ENCODE measurements around the gene SAMM50.

Gene SAMM50

DNA sequence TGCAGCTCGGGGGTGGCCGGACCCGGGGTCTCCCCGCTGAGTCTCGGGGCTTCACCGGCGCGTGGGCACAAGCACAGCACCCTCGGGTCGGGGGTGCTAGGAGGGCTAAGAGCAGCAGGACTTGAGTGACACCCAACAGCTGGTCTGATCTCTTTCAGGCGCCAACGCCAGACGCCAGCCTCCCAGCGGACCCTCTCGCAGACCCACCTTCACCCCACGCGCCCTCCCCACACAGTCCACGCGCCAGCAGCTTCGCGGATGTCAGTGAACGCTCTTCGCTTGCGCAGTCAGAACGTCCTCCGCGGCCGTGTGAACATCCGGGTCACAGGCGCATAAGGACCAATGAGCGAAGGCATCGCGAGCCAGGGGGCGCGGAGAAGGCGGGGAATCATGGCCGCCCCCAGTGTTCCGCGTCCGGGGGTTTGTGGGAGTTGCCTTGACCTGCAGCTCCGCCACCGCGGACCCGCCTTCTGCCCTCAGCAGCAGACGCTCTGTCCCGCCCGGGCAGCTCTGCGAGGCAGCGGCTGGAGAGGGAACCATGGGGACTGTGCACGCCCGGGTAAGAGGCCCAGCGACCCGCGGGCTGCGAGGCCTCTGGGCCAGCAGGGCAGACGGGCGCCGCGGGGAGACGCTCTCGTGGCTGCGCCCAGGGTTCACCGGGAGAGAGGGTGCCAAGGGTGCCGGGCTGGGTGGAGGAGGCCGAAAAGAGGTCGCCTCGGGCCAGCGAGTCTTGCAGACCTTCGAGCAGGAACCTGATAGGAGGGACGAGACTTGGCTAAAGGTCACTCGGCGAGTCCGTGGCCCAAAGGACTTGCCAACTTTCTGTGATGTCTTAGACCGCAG lies at the start of gene SAMM50:
SAMM50 (plus strand) TSS at position 403 of the 843 bp plus-strand sequence; CDS start at position 539, 136 bp downstream.
- no peak for TF ChIP-seq ZFX (IDR thresholded peaks at IDR 0.05; ENCODE audit: borderline replicate concordance)
- TF ChIP-seq, protein P1, sequence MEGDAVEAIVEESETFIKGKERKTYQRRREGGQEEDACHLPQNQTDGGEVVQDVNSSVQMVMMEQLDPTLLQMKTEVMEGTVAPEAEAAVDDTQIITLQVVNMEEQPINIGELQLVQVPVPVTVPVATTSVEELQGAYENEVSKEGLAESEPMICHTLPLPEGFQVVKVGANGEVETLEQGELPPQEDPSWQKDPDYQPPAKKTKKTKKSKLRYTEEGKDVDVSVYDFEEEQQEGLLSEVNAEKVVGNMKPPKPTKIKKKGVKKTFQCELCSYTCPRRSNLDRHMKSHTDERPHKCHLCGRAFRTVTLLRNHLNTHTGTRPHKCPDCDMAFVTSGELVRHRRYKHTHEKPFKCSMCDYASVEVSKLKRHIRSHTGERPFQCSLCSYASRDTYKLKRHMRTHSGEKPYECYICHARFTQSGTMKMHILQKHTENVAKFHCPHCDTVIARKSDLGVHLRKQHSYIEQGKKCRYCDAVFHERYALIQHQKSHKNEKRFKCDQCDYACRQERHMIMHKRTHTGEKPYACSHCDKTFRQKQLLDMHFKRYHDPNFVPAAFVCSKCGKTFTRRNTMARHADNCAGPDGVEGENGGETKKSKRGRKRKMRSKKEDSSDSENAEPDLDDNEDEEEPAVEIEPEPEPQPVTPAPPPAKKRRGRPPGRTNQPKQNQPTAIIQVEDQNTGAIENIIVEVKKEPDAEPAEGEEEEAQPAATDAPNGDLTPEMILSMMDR (IDR thresholded peaks at IDR 0.05) = 0 out of 2 replicates have a peak, but pooled peaks have one; percentile 14
- peak within 1 kb of the TSS; percentile 91 for H3K27ac ChIP-seq

DNA sequence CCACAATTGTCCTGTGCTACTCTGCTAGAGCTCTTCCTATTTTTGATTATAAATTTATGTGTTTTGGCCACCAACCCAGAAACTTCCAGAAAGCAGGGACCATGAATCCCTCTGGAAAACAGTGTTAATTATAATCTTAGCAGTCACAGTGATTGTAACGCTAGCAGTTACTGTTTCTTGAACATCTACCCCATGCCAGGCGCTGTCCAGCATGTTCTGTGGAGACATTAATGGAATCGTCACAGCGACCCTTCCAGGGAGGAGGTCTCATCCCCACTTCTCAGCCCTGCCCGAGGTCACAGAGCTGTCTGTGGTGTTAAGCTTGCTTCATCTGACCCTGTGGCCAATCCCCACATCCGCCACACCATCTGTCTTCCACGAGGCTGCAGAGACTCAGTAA lies 49.6 kb upstream of the SAMM50 start:
- TF ChIP-seq, protein P1 (IDR thresholded peaks at IDR 0.05) = no peak
- no peak for TF ChIP-seq ZFX (IDR thresholded peaks at IDR 0.05; ENCODE audit: borderline replicate concordance)
- H3K27ac ChIP-seq = no peak overlapping the region

DNA sequence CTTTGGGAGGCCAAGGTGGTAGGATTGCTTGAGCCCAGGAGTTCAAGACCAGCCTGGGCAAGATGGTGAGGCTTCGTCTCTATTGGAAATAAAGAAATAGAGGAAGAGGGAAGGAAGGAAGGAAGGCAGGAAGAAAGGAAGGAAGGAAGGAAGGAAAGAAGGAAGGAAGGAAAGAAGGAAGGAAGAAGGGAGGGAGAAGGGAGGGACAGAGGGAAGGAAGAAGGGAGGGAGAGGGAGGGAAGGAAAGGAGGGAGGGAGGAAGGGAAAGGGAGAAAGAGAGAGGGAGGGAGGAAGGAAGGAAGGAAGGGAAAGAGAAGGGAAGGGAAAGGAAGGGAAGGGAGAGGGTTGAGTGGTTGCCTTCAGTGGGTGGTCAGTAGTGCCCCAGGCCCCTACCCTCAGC lies 45.5 kb upstream of the SAMM50 start:
- no peak overlapping the region for H3K27ac ChIP-seq
- TF ChIP-seq ZFX (IDR thresholded peaks at IDR 0.05; ENCODE audit: borderline replicate concordance) = no peak
- TF ChIP-seq, protein P1 (IDR thresholded peaks at IDR 0.05) = no peak

DNA sequence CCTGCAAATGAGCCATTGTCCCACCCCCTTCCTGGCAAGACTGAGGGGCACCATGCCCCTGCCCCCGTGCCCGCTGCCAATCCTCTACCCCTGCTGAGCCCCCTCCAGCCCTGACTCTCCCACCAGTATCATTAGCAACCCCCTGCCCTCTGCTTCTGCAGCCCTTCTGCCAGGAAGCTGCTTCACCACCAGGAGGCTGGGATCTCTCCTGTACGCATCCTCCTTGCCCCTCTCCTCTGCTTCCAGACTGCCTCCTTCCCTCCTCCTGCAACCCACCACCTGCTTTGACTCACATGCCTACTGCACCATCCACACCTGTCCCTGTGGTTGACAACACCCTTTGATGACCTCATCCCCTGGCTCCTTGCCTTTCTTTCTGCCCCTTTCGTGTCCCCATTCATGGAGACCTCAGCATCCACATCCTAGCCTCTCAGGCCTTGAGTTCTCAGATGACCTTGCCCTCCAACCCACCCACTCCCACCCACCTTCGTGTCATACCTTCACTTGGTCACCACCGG lies 45.0 kb upstream of the SAMM50 start:
- TF ChIP-seq, protein P1 (IDR thresholded peaks at IDR 0.05) = no peak
- TF ChIP-seq ZFX (IDR thresholded peaks at IDR 0.05; ENCODE audit: borderline replicate concordance) = no peak
- no peak overlapping the region for H3K27ac ChIP-seq

DNA sequence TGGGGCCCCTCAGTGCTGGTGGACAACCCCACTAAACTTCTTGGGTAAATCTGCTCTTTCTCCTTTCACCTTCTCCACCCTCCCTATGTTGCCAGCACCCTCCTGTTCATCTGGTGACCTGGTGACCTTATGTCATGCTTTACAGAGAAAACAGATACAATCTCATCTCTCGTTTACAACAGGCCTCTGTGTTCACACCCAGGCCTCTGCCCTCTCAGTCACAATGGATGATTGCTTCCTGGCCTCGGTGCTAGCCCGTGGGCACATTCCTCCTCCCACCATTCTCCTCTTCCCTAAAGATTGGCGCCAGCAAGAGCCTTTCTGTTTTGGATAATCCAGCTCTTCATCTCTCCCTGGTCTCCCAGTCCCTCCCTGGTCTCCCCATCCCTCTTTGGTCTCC lies 43.9 kb upstream of the SAMM50 start:
- TF ChIP-seq, protein P1 (IDR thresholded peaks at IDR 0.05) = no peak
- H3K27ac ChIP-seq = no peak overlapping the region

DNA sequence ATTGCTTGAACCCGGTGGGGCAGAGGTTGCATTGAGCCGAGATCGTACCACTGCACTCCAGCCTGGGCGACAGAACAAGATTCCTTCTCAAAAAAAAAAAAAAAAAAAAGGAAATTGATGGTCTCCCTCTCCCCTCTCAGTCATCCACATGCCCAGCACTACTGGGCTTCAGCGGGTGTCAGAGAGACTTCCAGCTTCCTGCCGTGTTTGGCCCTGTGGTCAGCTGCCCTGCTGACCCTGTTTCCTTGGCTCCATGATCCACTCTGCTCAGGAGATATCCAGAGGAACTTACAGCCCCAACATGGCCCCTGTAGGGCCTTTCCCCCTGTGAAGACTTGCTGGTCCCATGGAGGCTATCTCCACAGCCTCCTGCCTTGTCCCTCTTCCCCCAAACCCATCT lies 37.7 kb upstream of the SAMM50 start:
- no peak overlapping the region for H3K27ac ChIP-seq
- TF ChIP-seq, protein P1 (IDR thresholded peaks at IDR 0.05) = no peak
- no peak for TF ChIP-seq ZFX (IDR thresholded peaks at IDR 0.05; ENCODE audit: borderline replicate concordance)

Data from 22Rv1 (cell line).